ENCODE results near the gene BCAR3. TPM values are rescaled to one million over a fixed set of nuclear protein-coding genes. Genes with fewer than 3 reads are reported as not detected.

Gene BCAR3
- polyA plus RNA-seq, 2 of the 4 experiments (the other 2 are of a cell fraction), result 31.6 to 33.4 TPM

GRCh38 chr1:93683234-93683633, 1.6 kb upstream of the BCAR3 start:
- no peak overlapping the region for H3K4me3 ChIP-seq
- no peak overlapping the region for H3K27ac ChIP-seq
- no peak for FAIRE-seq
- no peaks in the 10 kb centered on the region for H3K9me3 ChIP-seq
- no peak for ATAC-seq
- ChIA-PET CTCF (interaction anchor here (1.2 to 5.8 kb wide), 4 partner anchors 9 to 163 kb away, joined by 3 to 40 read pairs (median 4); no protein-coding TSS in a partner anchor), POLR2A (no interaction called here)
- no peak overlapping the region for H3K4me2 ChIP-seq
- no peak for TF ChIP-seq USF2 (IDR thresholded peaks at IDR 0.05)
- TF ChIP-seq CEBPB (IDR thresholded peaks at IDR 0.05), result no peak
- no peak for TF ChIP-seq E2F6 (IDR thresholded peaks at IDR 0.05; ENCODE audit: borderline replicate concordance, low read depth)
- TF ChIP-seq ZNF302 (CRISPR knock-in tag; IDR thresholded peaks at IDR 0.05), result no peak
- TF ChIP-seq GATA3 (IDR thresholded peaks at IDR 0.05; ENCODE audit: borderline replicate concordance), result no peak
- no peak for TF ChIP-seq NFE2L2 (conservative IDR thresholded peaks at IDR 0.05; ENCODE audit: low read length)
- TF ChIP-seq BHLHE40 (IDR thresholded peaks at IDR 0.05; ENCODE audit: low read depth, low read length), result no peak
- no peak for TF ChIP-seq ELK1 (IDR thresholded peaks at IDR 0.05; ENCODE audit: low read depth, low read length)
- no peak for TF ChIP-seq KDM5A (IDR thresholded peaks at IDR 0.05)
- no peak for TF ChIP-seq MAFK (IDR thresholded peaks at IDR 0.05; ENCODE audit: partially characterized antibody)
- TF ChIP-seq REST (IDR thresholded peaks at IDR 0.05), result no peak
- TF ChIP-seq SREBF2 (IDR thresholded peaks at IDR 0.05), result no peak
- no peak for TF ChIP-seq HOXA7 (CRISPR knock-in tag; IDR thresholded peaks at IDR 0.05)
- TF ChIP-seq FOSL2 (IDR thresholded peaks at IDR 0.05), result no peak
- no peak for TF ChIP-seq FOSL2 (CRISPR knock-in tag; IDR thresholded peaks at IDR 0.05)
- TF ChIP-seq ZFP36 (IDR thresholded peaks at IDR 0.05; ENCODE audit: borderline replicate concordance, partially characterized antibody), result no peak
- TF ChIP-seq HDAC2 (IDR thresholded peaks at IDR 0.05), result no peak
- no peak for TF ChIP-seq JUN (IDR thresholded peaks at IDR 0.05)
- no peak for TF ChIP-seq POLR2A (IDR thresholded peaks at IDR 0.05; ENCODE audit: low read length)
- 93% methylated on average over 2 of the region's 2 CpGs for WGBS (ENCODE audit: missing lambda C conversion rate)
- no peak for DNase-seq (ENCODE audit: low read depth in 1 of 2, low spot score in 1 of 2)
- peaks cover 35% of the 10 kb centered on the region for H3K4me1 ChIP-seq

- Histone ChIP-seq H3K9me3 (no peaks in the 10 kb centered on the region), H3K4me1 (peaks cover 47% of the 10 kb centered on the region), H3K27ac (peak overlapping the region; percentile 93 to 100), H3K4me3 (peak overlapping the region; percentile 94), H3K4me2 (peak overlapping the region; percentile 98)
- no peak; a peak in 1 of 6 replicates for ATAC-seq
- DNase-seq (ENCODE audit: low read depth in 1 of 2, low spot score in 1 of 2), result no peak
- ChIA-PET CTCF (interaction anchor here (0.6 to 5.8 kb wide), 16 partner anchors 8 to 201 kb away, joined by 3 to 40 read pairs (median 4); no protein-coding TSS in a partner anchor), POLR2A (interaction anchor here (0.6 to 2.4 kb wide), 10 partner anchors 9 to 177 kb away, joined by 3 to 11 read pairs (median 6); no protein-coding TSS in a partner anchor)
- FAIRE-seq, result no peak
- WGBS (ENCODE audit: missing lambda C conversion rate), result 7% methylated on average over 12 of the region's 12 CpGs
- TF ChIP-seq HES2 (IDR thresholded peaks at IDR 0.05), result no peak
- no peak; the same call in 1 of the 2 replicates for TF ChIP-seq ZSCAN20 (CRISPR knock-in tag; IDR thresholded peaks at IDR 0.05)
- TF ChIP-seq RARB (CRISPR knock-in tag; IDR thresholded peaks at IDR 0.05), result no peak
- TF ChIP-seq TFCP2L1 (CRISPR knock-in tag; IDR thresholded peaks at IDR 0.05), result no peak
- TF ChIP-seq USF2 (IDR thresholded peaks at IDR 0.05), result no peak
- TF ChIP-seq POLR2AphosphoS2 (conservative IDR thresholded peaks at IDR 0.05; ENCODE audit: low read length), result no peak
- TF ChIP-seq EP300 (IDR thresholded peaks at IDR 0.05), result no peak
- TF ChIP-seq JUNB (IDR thresholded peaks at IDR 0.05), result no peak
- no peak for TF ChIP-seq FOXS1 (CRISPR knock-in tag; IDR thresholded peaks at IDR 0.05)
- no peak for TF ChIP-seq RFX5 (IDR thresholded peaks at IDR 0.05)
- no peak; the same call in 2 of the 3 replicates for TF ChIP-seq SMC3 (IDR thresholded peaks at IDR 0.05)
- TF ChIP-seq HOXB13 (CRISPR knock-in tag; IDR thresholded peaks at IDR 0.05; ENCODE audit: low read depth), result no peak
- TF ChIP-seq CHD2 (IDR thresholded peaks at IDR 0.05; ENCODE audit: low read length, partially characterized antibody), result no peak
- TF ChIP-seq CTCF (IDR thresholded peaks at IDR 0.05), result no peak
These were observed 364 bp upstream of the BCAR3 start for GRCh38 chr1:93681989-93682412.

All from A549 (cell line).